H1 (cell line): ENCODE measurements around the gene NDUFA1. TPM values are rescaled to one million over a fixed set of nuclear protein-coding genes. Genes with fewer than 3 reads are reported as not detected.
A peak's percentile ranks its signal among the peaks of the same experiment; 100 is the strongest.

Experiments used
- CTCF ChIA-PET: fragments of 300-600 bp; sonication (Branson Sonifier 250); formaldehyde crosslinking; loops from one replicate; lab custom pipeline; 2021; ENCODE audit not compliant: partially characterized antibody; lab: Charles Lee
- POLR2A ChIA-PET: fragments of 300-600 bp; sonication (Branson Sonifier 250); formaldehyde crosslinking; loops from one replicate; lab custom pipeline; 2021; ENCODE audit warnings: inconsistent platforms; ENCODE audit not compliant: partially characterized antibody; lab: Charles Lee
- DNase-seq, 2 experiments: peaks; one replicate each; pipeline versions ENCODE4 v3.0.0 to v3.0.0-alpha.2; 2010 to 2022; ENCODE audit warnings: low spot score in 2 of 2, low read depth in 1 of 2, mixed read lengths in 1 of 2
- FAIRE-seq: peaks from 2 replicates; lab custom pipeline; 2011; peaks lifted over from hg19 to GRCh38; lab: Jason Lieb, UNC
- H2AFZ ChIP-seq: 2 replicates; pipeline ENCODE4 v1.8.1; 2012; ENCODE audit warnings: low read length, inconsistent platforms
- H2AK5ac ChIP-seq: 2 replicates; pipeline ENCODE4 v1.6.1; 2013; ENCODE audit warnings: low read depth, low read length
- H2BK120ac ChIP-seq: replicated peaks from 2 replicates; pipeline ENCODE3; 2013; ENCODE audit warnings: low read depth, low read length, inconsistent platforms
- H2BK12ac ChIP-seq: 2 replicates; pipeline ENCODE4 v1.6.1; 2013; ENCODE audit warnings: low read depth, low read length
- H2BK15ac ChIP-seq: 2 replicates; pipeline ENCODE4 v1.6.1; 2013; ENCODE audit warnings: low read length
- H2BK20ac ChIP-seq: 2 replicates; pipeline ENCODE4 v1.6.1; 2013; ENCODE audit warnings: low read length
- H2BK5ac ChIP-seq: 2 replicates; pipeline ENCODE4 v1.6.1; 2013; ENCODE audit warnings: low read depth, low read length
- H3K14ac ChIP-seq: 2 replicates; pipeline ENCODE4 v1.6.1; 2013; ENCODE audit warnings: inconsistent platforms; ENCODE audit not compliant: insufficient read length
- H3K18ac ChIP-seq: 2 replicates; pipeline ENCODE4 v1.6.1; 2013; ENCODE audit warnings: low read length; ENCODE audit errors: extremely low read depth
- H3K23ac ChIP-seq: 2 replicates; pipeline ENCODE4 v1.6.1; 2013; ENCODE audit warnings: inconsistent platforms; ENCODE audit not compliant: insufficient read length
- H3K23me2 ChIP-seq: 2 replicates; pipeline ENCODE4 v1.6.1; 2013; ENCODE audit warnings: low read depth, low read length
- H3K27ac ChIP-seq: 2 replicates; pipeline ENCODE4 v1.6.1; 2011; ENCODE audit warnings: low read depth, low read length, inconsistent platforms
- H3K27me3 ChIP-seq, 4 experiments: replicated peaks in 1 of 4; 1 replicate in 1 of 4; 2 replicates in 3 of 4; pipeline versions ENCODE4 v1.6.1 to v1.8.1; 2011 to 2013; ENCODE audit warnings: low read length in 3 of 4, mild to moderate bottlenecking in 3 of 4, inconsistent platforms in 2 of 4, mixed read lengths in 2 of 4, moderate library complexity in 1 of 4; ENCODE audit not compliant: control insufficient read depth in 3 of 4, insufficient read depth in 3 of 4; ENCODE audit errors: extremely low read depth in 1 of 4
- H3K36me3 ChIP-seq, 4 experiments: 2 replicates each; pipeline versions ENCODE4 v1.6.1 to v1.8.1; 2011 to 2013; ENCODE audit warnings: mild to moderate bottlenecking in 4 of 4, low read length in 3 of 4, moderate library complexity in 2 of 4, control low read depth in 1 of 4, inconsistent platforms in 1 of 4; ENCODE audit not compliant: insufficient read depth in 4 of 4, control insufficient read depth in 2 of 4
- H3K4ac ChIP-seq: replicated peaks from 2 replicates; pipeline ENCODE3; 2013; ENCODE audit warnings: low read length, low read depth, mixed read lengths, inconsistent platforms; ENCODE audit not compliant: insufficient read length
- H3K4me1 ChIP-seq, 4 experiments: replicated peaks in 1 of 4; 1 replicate in 1 of 4; 2 replicates in 3 of 4; pipeline versions ENCODE4 v1.6.1 to v1.8.1; 2011 to 2013; ENCODE audit warnings: low read length in 3 of 4, inconsistent platforms in 2 of 4, mixed read lengths in 1 of 4; ENCODE audit not compliant: insufficient read depth in 4 of 4, control insufficient read depth in 3 of 4
- H3K4me2 ChIP-seq, 2 experiments: 2 replicates each; pipeline versions ENCODE4 v1.6.1 to v1.8.1; 2011 to 2013; ENCODE audit warnings: low read depth in 2 of 2, low read length in 2 of 2, control low read depth in 1 of 2, inconsistent platforms in 1 of 2, mild to moderate bottlenecking in 1 of 2; ENCODE audit not compliant: insufficient read depth in 1 of 2
- H3K4me3 ChIP-seq, 4 experiments: fragments of 200-600, 300-600 bp in 1 of 4; sonication (generic), shearing (Covaris generic), sonication (Bioruptor Twin) in 1 of 4; 2 replicates each; pipeline versions ENCODE4 v1.5.1 to v1.8.1; 2011 to 2016; ENCODE audit warnings: low read length in 4 of 4, low read depth in 3 of 4, control low read depth in 2 of 4, inconsistent platforms in 2 of 4, mild to moderate bottlenecking in 2 of 4, mixed read lengths in 1 of 4, moderate library complexity in 1 of 4; ENCODE audit not compliant: insufficient read depth in 2 of 4; ENCODE audit errors: extremely low read depth in 1 of 4
- H3K56ac ChIP-seq: replicated peaks from 2 replicates; pipeline ENCODE3; 2013; ENCODE audit warnings: low read depth, mild to moderate bottlenecking, mixed read lengths, low read length, inconsistent platforms; ENCODE audit not compliant: insufficient read length
- H3K79me1 ChIP-seq: 2 replicates; pipeline ENCODE4 v1.6.1; 2013; ENCODE audit warnings: low read depth, low read length, control low read depth
- H3K79me2 ChIP-seq, 2 experiments: 2 replicates each; pipeline versions ENCODE4 v1.6.1 to v1.8.1; 2012 to 2013; ENCODE audit warnings: low read length in 2 of 2, mild to moderate bottlenecking in 2 of 2, inconsistent platforms in 1 of 2; ENCODE audit not compliant: insufficient read depth in 2 of 2, control insufficient read depth in 1 of 2
- H3K9ac ChIP-seq, 4 experiments: replicated peaks in 1 of 4; 1 replicate in 1 of 4; 2 replicates in 3 of 4; pipeline versions ENCODE4 v1.6.1 to v1.8.1; 2011 to 2013; ENCODE audit warnings: low read depth in 3 of 4, low read length in 3 of 4, control low read depth in 2 of 4, mild to moderate bottlenecking in 2 of 4, moderate library complexity in 2 of 4, inconsistent platforms in 1 of 4; ENCODE audit errors: extremely low read depth in 1 of 4
- H3K9me3 ChIP-seq, 2 experiments: 2 replicates each; pipeline versions ENCODE4 v1.6.1 to v1.8.1; 2012 to 2013; ENCODE audit warnings: mild to moderate bottlenecking in 2 of 2, moderate library complexity in 2 of 2, control low read depth in 1 of 2, inconsistent platforms in 1 of 2, low read depth in 1 of 2, low read length in 1 of 2, mixed read lengths in 1 of 2; ENCODE audit not compliant: insufficient read depth in 2 of 2
- H4K20me1 ChIP-seq, 2 experiments: replicated peaks in 1 of 2; 2 replicates each; pipeline versions ENCODE3 to v1.8.1; 2011 to 2013; ENCODE audit warnings: inconsistent platforms in 2 of 2, low read length in 2 of 2, mild to moderate bottlenecking in 1 of 2; ENCODE audit not compliant: insufficient read depth in 2 of 2, control insufficient read depth in 1 of 2
- H4K5ac ChIP-seq: 2 replicates; pipeline ENCODE4 v1.6.1; 2013; ENCODE audit warnings: low read length, low read depth, mixed read lengths, inconsistent platforms; ENCODE audit not compliant: insufficient read length
- H4K8ac ChIP-seq: 2 replicates; pipeline ENCODE4 v1.8.0; 2013; ENCODE audit warnings: mild to moderate bottlenecking, moderate library complexity, low read length, inconsistent platforms; ENCODE audit not compliant: insufficient read depth; ENCODE audit errors: extremely low read depth
- H4K91ac ChIP-seq: replicated peaks from 2 replicates; pipeline ENCODE3; 2013; ENCODE audit warnings: low read length, mixed read lengths, inconsistent platforms; ENCODE audit not compliant: insufficient read length
- CEBPB ChIP-seq: IDR thresholded peaks from 2 replicates; pipeline ENCODE4 v1.6.1; 2012; ENCODE audit warnings: low read depth, low read length
- JUND ChIP-seq: IDR thresholded peaks from 2 replicates; pipeline ENCODE4 v1.6.1; 2011; ENCODE audit warnings: mild to moderate bottlenecking, improper control_type of control experiment, low read length
- WGBS, 2 experiments: shearing (Covaris generic) in 1 of 2; methylation state at CpG; one replicate each; pipeline versions ENCODE4 v1.1.6 to v1.1.7; 2013 to 2015; ENCODE audit warnings: low lambda C conversion rate in 2 of 2, mixed read lengths in 2 of 2, inconsistent platforms in 1 of 2, low coverage in 1 of 2, missing lambda C conversion rate in 1 of 2; ENCODE audit not compliant: insufficient replicate concordance in 2 of 2, insufficient coverage in 1 of 2, insufficient read length in 1 of 2; ENCODE audit errors: extremely low coverage in 1 of 2, missing lambda C conversion rate in 1 of 2; 5-methylcytosine and 5-hydroxymethylcytosine counted together
- polyA plus RNA-seq, 7 experiments: library from polyadenylated mRNA; depleted of rRNA in 3 of 7; stranded (reverse) in 5 of 7; unstranded in 2 of 7; fragments of >200 nt in 5 of 7; fragments of 200-250 nt in 2 of 7; gene quantifications; 1 replicate in 5 of 7; 2 replicates in 1 of 7; 4 replicates in 1 of 7; pipeline versions ENCODE4 v1.2.1 to v1.2.3, GENCODE V29; 2011 to 2013; ENCODE audit warnings: missing spikeins in 2 of 7, mixed read lengths in 2 of 7
- total RNA-seq: library from RNA; stranded (reverse); fragmentation: NEBNext Ultra II Directional; extraction: Animal tissue kit (Norgen Biotek cat#: 25700); gene quantifications from 2 replicates; pipeline ENCODE4 v1.2.1, GENCODE V29; 2021

The NDUFA1 gene
- total and polyA plus RNA-seq, 2 of the 8 experiments (the other 6 are each of a cell fraction or from before 2014, with no cell fraction given), result 65.6 to 69.7 TPM

- TF ChIP-seq JUND (no peak), CEBPB (peak; percentile 75)
- no peaks in the 10 kb centered on the region for H3K23me2 ChIP-seq
- no peak overlapping the region for H2BK20ac ChIP-seq
- H4K8ac ChIP-seq, result no peak overlapping the region
- no peak overlapping the region for H4K91ac ChIP-seq
- no peak overlapping the region for H2BK15ac ChIP-seq
- no peaks in the 10 kb centered on the region for H3K36me3 ChIP-seq
- FAIRE-seq (no peak), DNase-seq (no peak)
- WGBS, 2 experiments, result 98% methylated on average over 4 of the region's 5 CpGs; no CpG with 5 or more reads in 1 of the 2 experiments
- H3K23ac ChIP-seq, result no peak overlapping the region
- no peak overlapping the region for H3K9ac ChIP-seq
- no peaks in the 10 kb centered on the region for H4K20me1 ChIP-seq
- no peak overlapping the region for H4K5ac ChIP-seq
- ChIA-PET POLR2A (interaction anchor here (1.1 kb wide), 1 partner anchor 21 kb away, joined by 3 read pairs; no protein-coding TSS in a partner anchor), CTCF (interaction anchor here (0.7 kb wide), 1 partner anchor 52 kb away, joined by 3 read pairs; no protein-coding TSS in a partner anchor)
- H3K9me3 ChIP-seq, result no peaks in the 10 kb centered on the region
- no peak overlapping the region for H3K56ac ChIP-seq
- H2BK5ac ChIP-seq, result no peak overlapping the region
- H3K79me2 ChIP-seq, result no peaks in the 10 kb centered on the region
- H3K4me2 ChIP-seq, result no peak overlapping the region
- no peaks in the 10 kb centered on the region for H3K4me1 ChIP-seq
- H3K4me3 ChIP-seq, result no peak overlapping the region
- no peak overlapping the region for H3K14ac ChIP-seq
- H3K79me1 ChIP-seq, result no peaks in the 10 kb centered on the region
- no peak overlapping the region for H3K27ac ChIP-seq
- H3K4ac ChIP-seq, result no peak overlapping the region
- H3K18ac ChIP-seq, result no peak overlapping the region
- H2AK5ac ChIP-seq, result no peak overlapping the region
- no peaks in the 10 kb centered on the region for H3K27me3 ChIP-seq
- H2AFZ ChIP-seq, result no peak overlapping the region
- no peak overlapping the region for H2BK12ac ChIP-seq
- no peak overlapping the region for H2BK120ac ChIP-seq
Observed at GRCh38 chrX:119919835-119920585, 48.4 kb downstream of the NDUFA1 start.
